Breast epithelium (tissue), 4 donors: ENCODE data around the gene AXL. TPM values are rescaled to one million over a fixed set of nuclear protein-coding genes. Genes with fewer than 3 reads are reported as not detected.
"Not testable (repeated sequence)": the region's sequence is repeated elsewhere in the genome, so short reads cannot be mapped to it uniquely, and the experiment has no call there.

ENCODE experiments used
- DNase-seq, 2 donors: peaks; one replicate each; pipeline ENCODE4 v3.0.0-alpha.2; 2019; ENCODE audit warnings: low spot score in 2 of 2
- H3K27ac ChIP-seq, 2 donors: fragments of 200-600 bp; sonication (generic) in 1 of 2; one replicate each; pipeline ENCODE4 v1.5.1; 2016 to 2019; ENCODE audit warnings: mild to moderate bottlenecking in 1 of 2
- H3K27me3 ChIP-seq, 2 donors: fragments of 200-600 bp; sonication (generic) in 1 of 2; one replicate each; pipeline versions ENCODE4 v1.5.1 to v1.6.0; 2017 to 2019; ENCODE audit warnings: control low read depth in 1 of 2, mild to moderate bottlenecking in 1 of 2
- H3K36me3 ChIP-seq: fragments of 200-600 bp; one replicate; pipeline ENCODE4 v1.5.1; 2019
- H3K4me1 ChIP-seq, 2 donors: fragments of 200-600 bp; sonication (generic); one replicate each; pipeline ENCODE4 v1.5.1; 2016 to 2019; ENCODE audit warnings: control low read depth in 1 of 2
- H3K4me3 ChIP-seq, 3 donors: fragments of 200-600 bp; sonication (generic); 1 replicate in 2 of 3; 2 replicates in 1 of 3; pipeline ENCODE4 v1.5.1; 2016 to 2019; ENCODE audit warnings: mild to moderate bottlenecking in 3 of 3, moderate library complexity in 2 of 3
- H3K9me3 ChIP-seq, 2 donors: fragments of 200-600 bp; sonication (generic) in 1 of 2; one replicate each; pipeline ENCODE4 v1.5.1; 2016 to 2019; ENCODE audit warnings: control low read depth in 1 of 2
- CTCF ChIP-seq, 3 donors: fragments of 450-650 bp; IDR thresholded peaks; one replicate each; pipeline ENCODE4 v1.5.1; 2016 to 2017; ENCODE audit warnings: antibody characterized with exemption in 3 of 3, mild to moderate bottlenecking in 3 of 3, moderate library complexity in 3 of 3
- POLR2A ChIP-seq: fragments of 450-650 bp; IDR thresholded peaks from one replicate; pipeline ENCODE4 v1.6.1; 2016; ENCODE audit warnings: antibody characterized with exemption, mild to moderate bottlenecking, moderate library complexity
- POLR2AphosphoS5 ChIP-seq, 3 donors: sonication (generic); formaldehyde crosslinking; IDR thresholded peaks; one replicate each; pipeline ENCODE4 v1.6.1; 2017; ENCODE audit warnings: antibody characterized with exemption in 3 of 3
- intact Hi-C: fragments of 100-400 bp; cut with DNase I; formaldehyde crosslinking; loops from one replicate; pipeline ENCODE4 v1.15.1; 2023; ENCODE audit warnings: low total_unique reads
- total RNA-seq, 3 donors: library from RNA; depleted of rRNA; stranded (reverse); fragments of >200 nt; gene quantifications; one replicate each; pipeline ENCODE4 v1.1.0, GENCODE V29; 2016

AXL gene
- 10 to 100 TPM; 29.0 to 89.8 (median 36.4) TPM for total RNA-seq

GRCh38 chr19:41218615-41219507 is at the start of gene AXL:
Gene AXL, plus strand, starts transcription at chr19:41219223. Its CDS starts 170 bp downstream, at chr19:41219393.
- peak within 1 kb of the TSS; percentile 85 to 98 for H3K27ac ChIP-seq
- intact Hi-C loops: no loop called here

GRCh38 chr19:41172297-41173164 is 46.5 kb upstream of the AXL start:
- no peaks in the 10 kb centered on the region for H3K4me1 ChIP-seq

More at GRCh38 chr19:41218615-41219507, at the start of gene AXL:
- peak within 1 kb of the TSS; percentile 67 to 86 (median 84) for H3K4me3 ChIP-seq
- peaks cover 0 to 3% of the 10 kb centered on the region in 2 donors for H3K4me1 ChIP-seq
- no peaks in the 10 kb centered on the region for H3K36me3 ChIP-seq
- H3K27me3 ChIP-seq: no peaks in the 10 kb centered on the region
- peak; percentile 45 for TF ChIP-seq POLR2A
- TF ChIP-seq CTCF (IDR thresholded peaks at IDR 0.05): no peak
- peak; percentile 35 to 39 (median 38) for TF ChIP-seq POLR2AphosphoS5 (IDR thresholded peaks at IDR 0.05)
- DNase-seq: peak; percentile 67 to 93
- H3K9me3 ChIP-seq: no peaks in the 10 kb centered on the region

GRCh38 chr19:41174297-41174928 is 44.6 kb upstream of the AXL start:
- no peak for TF ChIP-seq POLR2A
- no peak for TF ChIP-seq POLR2AphosphoS5 (IDR thresholded peaks at IDR 0.05)
- TF ChIP-seq CTCF (IDR thresholded peaks at IDR 0.05): no peak
- Histone ChIP-seq H3K27ac (no peak overlapping the region), H3K4me1 (no peaks in the 10 kb centered on the region), H3K4me3 (no peak overlapping the region), H3K27me3 (no peaks in the 10 kb centered on the region), H3K9me3 (no peaks in the 10 kb centered on the region), H3K36me3 (no peaks in the 10 kb centered on the region)
- DNase-seq: no peak
- intact Hi-C loops: no loop called here

More at GRCh38 chr19:41172297-41173164, 46.5 kb upstream of the AXL start:
- DNase-seq: no peak
- Histone ChIP-seq H3K36me3 (no peaks in the 10 kb centered on the region), H3K4me3 (no peak overlapping the region), H3K27ac (no peak overlapping the region), H3K27me3 (no peaks in the 10 kb centered on the region), H3K9me3 (no peaks in the 10 kb centered on the region)
- TF ChIP-seq CTCF (IDR thresholded peaks at IDR 0.05) (no peak), POLR2AphosphoS5 (IDR thresholded peaks at IDR 0.05) (no peak), POLR2A (no peak)
- intact Hi-C loops: no loop called here

GRCh38 chr19:41175801-41176777 is 42.9 kb upstream of the AXL start:
- intact Hi-C loops: no loop called here

GRCh38 chr19:41180173-41180572 is 38.9 kb upstream of the AXL start:
- H3K27me3 ChIP-seq, H3K27ac ChIP-seq, intact Hi-C loops, H3K9me3 ChIP-seq, H3K36me3 ChIP-seq, H3K4me3 ChIP-seq, H3K4me1 ChIP-seq, DNase-seq: not testable (repeated sequence)

More at GRCh38 chr19:41175801-41176777, 42.9 kb upstream of the AXL start:
- TF ChIP-seq POLR2AphosphoS5 (IDR thresholded peaks at IDR 0.05) (no peak), POLR2A (no peak), CTCF (IDR thresholded peaks at IDR 0.05) (no peak)
- H3K4me3 ChIP-seq: peak overlapping the region in 1 of 3 donors; percentile 3
- H3K9me3 ChIP-seq: no peaks in the 10 kb centered on the region
- H3K36me3 ChIP-seq: no peaks in the 10 kb centered on the region
- peak in 1 of 2 donors; percentile 46 for DNase-seq
- peak overlapping the region; percentile 49 to 70 for H3K27ac ChIP-seq
- H3K27me3 ChIP-seq: no peaks in the 10 kb centered on the region
- H3K4me1 ChIP-seq: no peaks in the 10 kb centered on the region
